Measurements from ENCODE around the gene ACSL6. TPM values are rescaled to one million over a fixed set of nuclear protein-coding genes. Genes with fewer than 3 reads are reported as not detected.
"Not testable (repeated sequence)": the region's sequence is repeated elsewhere in the genome, so short reads cannot be mapped to it uniquely, and the experiment has no call there.

Gene ACSL6
- total RNA-seq, 1 experiment from 2014 or later, result 0.46 TPM

DNA sequence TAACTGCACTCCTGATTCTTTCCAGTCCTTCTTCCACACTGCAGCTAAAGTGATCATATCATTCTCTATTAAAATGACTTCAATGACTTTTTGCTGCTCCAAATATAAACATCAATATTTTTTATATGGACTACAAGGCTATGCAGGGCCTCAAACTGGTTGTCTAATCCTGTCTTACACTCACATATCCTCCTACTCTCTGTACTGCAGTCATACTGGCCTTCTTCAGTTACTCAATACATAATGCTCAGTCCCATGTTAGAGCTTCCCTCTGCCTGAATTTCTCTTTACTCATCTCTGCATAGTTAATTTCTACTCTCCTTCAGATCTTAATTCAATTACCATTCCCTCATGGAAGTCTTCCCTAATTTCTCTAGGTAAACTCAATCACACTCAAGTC lies 69.4 kb downstream of the ACSL6 start:
- DNase-seq (ENCODE audit: low spot score), result no peak

DNA sequence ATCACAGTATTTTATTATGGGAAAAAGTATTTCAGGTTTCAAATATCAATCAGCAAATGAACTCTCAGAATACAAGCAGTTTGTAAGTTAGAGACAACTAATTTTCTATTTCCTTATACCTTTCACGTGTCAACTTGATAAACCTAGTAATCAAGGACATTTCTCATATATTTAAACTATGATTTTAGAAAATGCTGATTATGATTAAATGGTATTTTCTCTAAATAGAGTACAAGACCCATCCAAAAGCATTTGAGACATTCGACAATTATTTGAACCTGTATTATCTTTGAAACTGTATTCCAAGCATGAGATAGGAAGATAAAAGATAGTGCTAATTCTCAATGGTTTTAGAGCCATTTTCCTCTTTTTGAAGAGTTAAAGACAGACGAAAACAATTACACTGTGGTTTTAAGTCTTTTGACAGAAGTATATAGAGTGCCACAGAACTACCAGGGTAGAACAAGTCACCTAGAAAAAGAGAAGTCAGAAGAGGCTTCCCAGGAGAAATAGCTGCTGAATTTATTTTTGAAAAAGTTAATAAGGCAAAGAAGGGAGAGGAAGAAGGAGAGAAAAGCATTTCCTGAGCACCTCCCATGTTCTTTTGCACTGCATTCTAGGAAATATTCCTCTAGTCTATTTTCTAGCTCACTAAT lies 71.6 kb downstream of the ACSL6 start:
- DNase-seq (ENCODE audit: low spot score), result no peak

DNA sequence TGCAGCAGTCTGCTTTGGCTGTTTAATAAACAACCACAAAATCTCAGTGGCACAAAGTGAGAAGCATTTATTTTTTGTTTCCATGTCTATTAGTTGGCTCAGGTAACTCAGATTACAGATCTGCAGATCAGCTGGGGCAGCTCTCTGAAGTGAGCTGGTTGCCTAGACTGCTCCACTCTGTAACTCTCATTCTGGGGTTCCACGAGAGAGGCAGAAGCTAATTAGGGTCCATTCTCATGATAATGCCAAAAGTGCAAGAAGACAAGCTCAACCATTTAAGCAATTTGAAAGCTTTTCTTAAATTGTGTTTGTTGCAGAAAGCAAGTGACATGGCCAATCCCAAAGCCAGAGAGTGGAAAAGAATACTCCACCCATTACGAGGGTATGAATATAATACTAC lies 79.2 kb downstream of the ACSL6 start:
- no peak for DNase-seq (ENCODE audit: low spot score)

DNA sequence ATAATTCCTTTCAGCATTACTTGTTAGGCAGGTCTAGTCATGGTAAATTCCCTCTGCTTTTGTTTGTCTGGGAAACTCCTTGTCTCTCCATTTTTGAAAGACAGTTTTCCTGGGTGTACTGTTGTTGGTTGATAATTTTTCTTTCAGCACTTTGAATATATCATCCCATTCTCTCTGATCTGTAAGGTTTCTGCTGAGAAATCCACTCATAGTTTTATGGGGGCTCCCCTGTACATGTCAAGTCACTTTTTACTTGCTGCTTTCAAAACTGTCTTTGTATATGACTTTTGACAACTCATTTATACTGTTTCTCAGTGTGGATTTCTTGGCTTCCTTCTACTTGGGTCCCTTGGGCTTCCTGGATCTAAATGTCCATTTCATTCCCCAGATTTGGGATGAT lies 82.5 kb downstream of the ACSL6 start:
- no peak for DNase-seq (ENCODE audit: low spot score)

DNA sequence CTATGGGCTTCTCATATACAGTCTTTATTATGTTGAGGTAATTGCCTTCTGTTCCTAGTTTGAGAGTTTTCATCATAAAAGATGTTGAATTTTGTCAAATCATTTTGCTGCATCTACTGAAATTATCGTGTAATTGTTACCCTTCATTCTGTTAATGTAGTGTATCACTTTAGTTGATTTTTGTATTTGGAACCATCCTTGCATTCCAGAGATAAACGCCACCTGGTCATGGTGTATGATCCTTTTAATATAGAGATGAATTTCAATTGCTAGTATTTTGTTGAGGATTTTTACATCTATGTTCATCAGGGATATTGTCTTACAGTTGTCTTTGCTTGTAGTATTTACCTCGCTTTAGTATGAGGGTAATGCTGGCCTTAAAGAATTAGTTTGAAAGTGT lies 85.3 kb downstream of the ACSL6 start:
- DNase-seq (ENCODE audit: low spot score), result no peak

DNA sequence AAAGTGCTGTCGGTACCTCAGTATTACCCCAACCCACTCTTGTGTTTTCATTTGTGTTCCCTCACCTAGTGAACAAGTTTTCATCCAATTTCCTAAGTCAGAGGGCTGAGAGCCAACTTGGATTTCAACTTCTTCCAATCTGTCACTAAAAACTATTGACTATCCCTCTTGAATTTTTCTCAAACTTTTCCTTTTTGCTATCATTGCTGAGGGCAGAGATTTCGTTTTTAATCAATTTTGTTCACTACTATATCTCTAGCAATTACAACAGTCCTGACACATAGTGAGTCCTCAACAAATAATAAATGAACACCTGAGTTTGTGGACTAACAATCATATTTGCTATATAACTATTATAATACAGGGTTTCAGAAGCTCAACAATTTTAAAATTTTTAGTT lies 95.0 kb downstream of the ACSL6 start:
- DNase-seq (ENCODE audit: low spot score), result no peak

DNA sequence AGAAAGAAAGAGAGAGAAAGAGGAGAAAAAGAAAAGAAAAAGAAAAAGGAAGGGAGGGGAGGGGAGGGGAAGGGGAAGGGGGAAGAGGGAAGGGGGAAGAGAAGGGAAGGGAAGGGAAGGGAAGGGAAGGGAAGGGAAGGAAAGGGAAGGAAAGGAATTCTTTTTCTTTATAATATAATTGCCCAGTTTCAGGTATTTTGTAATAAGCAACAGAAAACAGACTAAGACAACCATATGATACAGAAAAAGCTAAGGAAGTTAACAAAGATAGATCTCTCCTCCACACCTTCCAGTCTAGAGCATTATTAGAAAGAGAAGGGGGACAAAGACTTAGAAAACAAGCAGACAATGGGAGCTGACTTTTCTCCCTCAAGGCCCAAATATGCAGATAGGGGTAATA lies 97.0 kb downstream of the ACSL6 start:
- DNase-seq (ENCODE audit: low spot score), result no peak

DNA sequence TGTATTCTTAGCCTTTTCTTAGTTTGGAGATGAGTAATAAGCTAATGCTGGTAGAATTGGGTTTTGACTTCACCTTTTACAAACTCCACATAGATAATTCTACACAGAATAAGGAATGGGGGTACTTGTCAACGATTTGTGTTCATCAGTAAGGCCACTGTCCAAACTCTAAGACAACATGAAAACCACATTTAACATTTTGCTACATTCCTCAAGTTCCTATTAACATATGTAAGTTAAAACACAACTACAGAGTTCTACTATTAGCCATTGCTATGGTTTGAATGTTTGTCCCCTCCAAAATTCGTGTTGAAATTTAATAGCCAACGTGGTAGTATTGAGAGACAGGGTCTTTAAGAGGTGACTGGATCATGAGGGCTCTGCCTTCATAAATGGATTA lies 97.9 kb downstream of the ACSL6 start:
- DNase-seq (ENCODE audit: low spot score), result no peak

DNA sequence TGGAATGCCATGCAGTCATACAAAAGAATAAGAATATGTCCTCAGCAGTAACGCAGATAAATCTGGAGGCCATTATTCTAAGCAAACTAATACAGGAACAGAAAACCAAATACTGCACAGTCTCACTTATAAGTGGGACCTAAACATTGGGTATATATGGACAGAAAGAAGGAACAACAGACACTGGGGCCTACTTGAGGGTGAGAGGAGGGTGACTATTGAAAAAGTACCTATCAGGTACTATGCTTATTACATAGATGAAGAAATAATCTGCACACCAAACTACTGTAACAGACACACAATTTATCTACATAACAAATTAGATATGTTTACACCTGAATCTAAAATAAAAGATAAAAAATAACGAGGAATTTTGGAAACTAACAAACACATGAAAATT lies 104.8 kb downstream of the ACSL6 start:
- no peak for DNase-seq (ENCODE audit: low spot score)

DNA sequence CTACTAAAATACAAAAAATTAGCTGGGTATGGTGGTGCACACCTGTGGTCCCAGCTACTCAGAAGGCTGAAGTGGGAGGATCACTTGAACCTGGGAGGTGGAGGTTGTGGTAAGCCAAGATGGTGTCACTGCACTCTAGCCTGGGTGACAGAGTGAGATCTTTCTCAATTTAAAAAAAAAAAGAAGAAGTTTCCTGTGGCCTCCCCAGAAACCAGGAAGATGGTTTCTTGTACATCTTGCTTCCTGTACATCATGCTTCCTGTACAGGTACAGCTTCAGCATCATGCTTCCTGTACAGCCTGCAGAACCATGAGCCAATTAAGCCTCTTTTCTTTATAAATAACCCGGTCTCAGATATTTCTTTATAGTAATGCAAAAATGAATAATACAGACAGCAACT lies 109.2 kb downstream of the ACSL6 start:
- not testable (repeated sequence) for DNase-seq (ENCODE audit: low spot score)

Other genes with a start within 250 kb of the ACSL6 start
- gene FNIP1, start 214.6 kb downstream of the ACSL6 start, total RNA-seq (2014; rRNA removed; shearing (Covaris generic)), result 24.1 and 29.4 TPM in 2 replicates
- not detected in 2 replicates for gene MEIKIN, start 66.0 kb downstream of the ACSL6 start, total RNA-seq (2014; rRNA removed; shearing (Covaris generic))
- gene IL3, start 49.0 kb upstream of the ACSL6 start, total RNA-seq (2014; rRNA removed; shearing (Covaris generic)), result not detected in 2 replicates
- gene CSF2, start 62.1 kb upstream of the ACSL6 start, total RNA-seq (2014; rRNA removed; shearing (Covaris generic)), result 0.37 TPM in 1 of 2 replicates, not detected in the other
- 83.5 and 85.5 TPM in 2 replicates for gene P4HA2, start 216.2 kb upstream of the ACSL6 start, total RNA-seq (2014; rRNA removed; shearing (Covaris generic))
- 79.8 and 96.0 TPM in 2 replicates for gene PDLIM4, start 246.0 kb upstream of the ACSL6 start, total RNA-seq (2014; rRNA removed; shearing (Covaris generic))